ENCODE measurements around the gene KRT33B. TPM values are rescaled to one million over a fixed set of nuclear protein-coding genes. Genes with fewer than 3 reads are reported as not detected.
"Not testable (repeated sequence)": the region's sequence is repeated elsewhere in the genome, so short reads cannot be mapped to it uniquely, and the experiment has no call there.

KRT33B gene
- polyA plus RNA-seq, 10 donors, result 0.09 to 0.26 (median 0.18) TPM; not detected in 4

- DNase-seq, result no peak
These were observed 21.5 kb downstream of the KRT33B start for GRCh38 chr17:41347869-41348760.

DNA sequence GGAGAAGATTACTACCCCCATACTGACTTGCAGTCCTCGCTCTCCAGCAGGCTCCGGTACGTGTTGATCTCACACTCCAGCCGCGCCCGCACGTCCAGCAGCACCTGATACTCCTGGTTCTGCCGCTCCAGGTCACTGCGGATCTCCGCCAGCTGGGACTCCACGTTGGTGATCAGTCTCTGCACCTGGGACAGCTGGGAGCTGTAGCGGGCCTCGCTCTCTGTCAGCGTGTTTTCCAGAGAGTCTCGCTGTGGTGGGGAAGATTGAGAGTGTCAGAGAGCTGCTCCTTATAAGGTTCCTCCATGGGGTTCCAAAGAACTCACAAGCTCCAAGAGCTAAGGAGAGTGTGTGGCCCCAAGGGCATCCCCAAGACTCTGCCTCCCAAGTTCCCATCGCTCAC lies 23.2 kb downstream of the KRT33B start:
- DNase-seq, result not testable (repeated sequence)

GRCh38 chr17:41345992-41346391 lies 23.6 kb downstream of the KRT33B start:
- no peak for DNase-seq

DNA sequence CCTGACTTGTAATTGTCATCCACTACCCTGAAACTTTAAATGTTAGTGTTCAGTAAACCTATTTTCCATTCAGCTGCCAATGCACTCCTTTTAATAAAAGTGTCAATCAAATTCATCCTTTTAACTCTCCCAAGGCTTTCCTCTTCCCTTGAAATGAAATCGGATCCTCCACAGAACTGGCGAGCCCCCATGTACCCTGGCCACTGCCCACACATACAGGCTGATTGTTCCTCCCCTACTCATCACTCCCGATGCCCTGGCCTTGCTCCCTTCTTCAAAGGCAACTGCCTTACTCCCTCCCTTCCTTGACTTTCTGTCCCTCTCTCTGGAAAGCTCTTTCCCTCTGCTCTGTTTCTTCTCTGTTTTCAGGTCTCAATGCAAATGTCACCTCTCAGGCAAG lies 26.6 kb downstream of the KRT33B start:
- no peak for DNase-seq

- no peak for DNase-seq
These were observed 28.4 kb downstream of the KRT33B start for GRCh38 chr17:41340934-41341861.

- DNase-seq, result no peak
These were observed 29.1 kb downstream of the KRT33B start for GRCh38 chr17:41340494-41340893.

GRCh38 chr17:41339571-41340172 lies 29.9 kb downstream of the KRT33B start:
- no peak for DNase-seq

GRCh38 chr17:41338961-41339485 lies 30.6 kb downstream of the KRT33B start:
- DNase-seq, result no peak

- DNase-seq, result no peak
These were observed 33.9 kb downstream of the KRT33B start for GRCh38 chr17:41335747-41336146.

GRCh38 chr17:41334385-41335305 lies 35.0 kb downstream of the KRT33B start:
- no peak for DNase-seq

DNA sequence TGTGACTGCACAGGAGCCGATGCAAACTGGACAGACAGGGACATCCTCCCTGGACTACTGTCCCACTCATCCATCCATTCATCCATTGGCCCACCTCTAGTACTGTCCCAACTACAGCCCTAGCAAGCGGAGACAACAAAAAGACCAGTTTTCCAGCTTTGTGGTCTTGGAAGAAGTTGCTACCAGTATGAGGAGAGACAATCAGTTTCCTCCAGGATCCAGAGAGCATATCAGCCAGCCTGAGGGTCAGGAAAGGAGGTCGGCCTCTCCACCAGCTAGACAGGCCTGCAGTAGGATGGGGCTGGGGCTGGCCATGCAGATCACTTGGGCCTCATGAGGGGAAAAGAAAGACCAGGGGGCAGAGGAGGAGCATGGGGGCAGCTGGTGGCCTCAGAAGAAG lies 35.8 kb downstream of the KRT33B start:
- DNase-seq, result no peak

DNA sequence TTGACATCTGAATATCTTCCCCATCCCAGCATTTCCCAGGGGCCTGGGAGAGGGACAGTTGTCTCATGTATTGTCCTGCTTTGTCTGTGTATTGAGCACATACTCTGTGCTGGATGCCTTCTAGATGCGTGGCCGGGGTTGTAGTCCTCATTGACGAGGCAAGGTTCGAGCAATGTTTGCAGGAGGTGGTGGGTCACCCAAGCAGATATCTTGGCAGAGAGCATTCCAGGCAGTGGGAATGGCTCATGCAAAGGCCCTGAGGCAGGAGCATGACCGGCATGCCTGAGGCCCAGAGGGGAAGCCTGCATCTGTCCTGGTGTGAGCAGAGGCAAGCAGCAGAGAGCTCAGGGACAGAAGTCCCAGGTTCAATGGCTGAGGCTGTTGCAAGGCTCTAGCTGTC lies 36.5 kb downstream of the KRT33B start:
- no peak for DNase-seq

DNA sequence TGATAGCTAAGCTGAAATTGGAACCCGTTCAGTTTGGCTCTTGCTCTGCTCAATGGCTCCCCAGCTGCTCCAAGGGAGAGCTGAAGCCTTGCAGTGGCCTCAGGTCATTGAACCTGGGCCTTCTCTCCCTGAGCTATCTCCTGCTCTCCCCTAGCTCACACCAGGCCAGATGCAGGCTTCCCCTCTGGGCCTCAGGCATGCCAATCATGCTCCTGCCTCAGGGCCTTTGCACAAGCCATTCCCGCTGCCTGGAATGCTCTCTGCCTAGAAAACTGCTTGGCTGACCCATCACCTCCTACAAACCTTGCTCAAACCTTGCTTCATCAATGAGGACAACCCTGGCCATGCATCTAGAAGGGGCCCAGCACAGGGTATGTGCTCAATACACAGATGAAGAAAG lies 37.4 kb downstream of the KRT33B start:
- DNase-seq, result no peak

GRCh38 chr17:41331606-41332005 lies 38.0 kb downstream of the KRT33B start:
- no peak for DNase-seq

- DNase-seq, result peak; percentile 9 to 23 (median 17)
These were observed 40.2 kb downstream of the KRT33B start for GRCh38 chr17:41329279-41329948.

DNA sequence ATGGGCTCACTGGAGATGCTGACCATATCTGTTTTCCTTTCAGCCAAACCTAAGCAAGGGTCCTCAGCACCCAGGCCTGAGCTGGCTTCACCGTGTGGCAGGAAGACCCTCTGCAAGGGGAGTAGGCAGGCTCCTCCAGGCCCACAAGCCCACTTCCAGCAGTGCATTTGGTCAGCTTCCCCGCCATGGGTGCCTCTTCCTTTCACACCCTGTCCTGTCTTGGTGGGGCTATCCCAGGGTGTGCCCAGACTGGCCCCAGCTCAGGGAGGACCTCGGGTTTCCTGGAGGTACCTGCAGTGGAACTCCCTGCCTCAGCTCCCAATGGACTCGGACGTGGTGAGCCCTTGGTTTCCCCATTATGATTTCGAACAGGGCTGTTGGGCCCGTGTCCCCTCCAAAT lies 41.4 kb downstream of the KRT33B start:
- no peak for DNase-seq

GRCh38 chr17:41327411-41328120 lies 42.0 kb downstream of the KRT33B start:
- DNase-seq, result no peak

DNA sequence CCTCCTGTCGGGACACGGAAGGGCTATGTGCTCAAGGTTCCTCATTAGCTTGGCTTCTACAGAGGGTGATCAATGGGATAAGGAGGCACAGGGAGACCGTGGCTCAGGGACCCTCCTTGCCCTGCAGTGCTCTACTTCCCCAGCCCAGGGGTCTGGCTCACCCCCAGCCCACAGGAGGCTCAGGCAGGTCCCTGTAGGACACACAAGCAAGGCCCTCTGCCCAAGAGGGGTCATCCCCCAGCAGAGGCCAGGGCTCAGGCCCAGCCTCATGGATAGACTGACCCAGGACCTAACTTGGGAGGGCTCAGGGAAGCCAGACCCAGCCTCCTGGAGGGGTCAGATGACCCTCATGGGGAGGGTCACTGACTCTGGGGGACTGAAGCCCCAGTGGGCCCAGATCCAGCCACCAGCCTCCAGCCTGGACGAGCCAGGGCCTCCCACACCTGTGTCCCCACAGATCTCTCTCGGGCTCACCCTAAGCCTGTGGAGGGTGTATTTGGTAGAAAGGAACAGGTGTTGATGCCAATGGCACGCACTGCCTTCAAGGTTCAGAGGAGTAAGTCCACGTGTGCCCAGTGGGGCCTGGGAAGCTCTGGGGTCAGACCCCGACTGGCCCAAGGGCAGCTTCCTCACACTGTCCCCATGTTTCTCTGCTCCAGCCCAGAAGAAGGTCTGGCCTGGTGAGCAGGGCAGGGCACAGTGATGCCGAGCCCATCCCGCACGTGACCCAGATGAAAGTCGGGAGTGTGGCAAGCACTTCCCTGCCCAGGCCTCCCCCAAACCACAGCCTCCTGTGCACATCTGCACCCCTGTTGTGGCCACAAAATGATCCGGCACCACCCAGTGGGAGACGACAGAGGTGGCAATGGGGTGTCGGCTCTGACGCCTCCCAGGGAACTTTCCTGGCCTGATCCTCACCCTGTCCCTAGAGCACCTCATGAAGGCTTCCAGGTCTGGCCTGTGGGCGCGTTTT lies 43.2 kb downstream of the KRT33B start:
- no peak for DNase-seq
